CD1c-positive myeloid dendritic cell (primary cell): ENCODE measurements around the gene CKS1B.
"Not testable (repeated sequence)": the region's sequence is repeated elsewhere in the genome, so short reads cannot be mapped to it uniquely, and the experiment has no call there.

ENCODE experiments used
- DNase-seq: peaks from one replicate; pipeline ENCODE4 v3.0.0-alpha.2; 2016; ENCODE audit errors: extremely low spot score

Gene CKS1B

GRCh38 chr1:154987326-154987725 lies 12.8 kb downstream of the CKS1B start:
- no peak for DNase-seq

DNA sequence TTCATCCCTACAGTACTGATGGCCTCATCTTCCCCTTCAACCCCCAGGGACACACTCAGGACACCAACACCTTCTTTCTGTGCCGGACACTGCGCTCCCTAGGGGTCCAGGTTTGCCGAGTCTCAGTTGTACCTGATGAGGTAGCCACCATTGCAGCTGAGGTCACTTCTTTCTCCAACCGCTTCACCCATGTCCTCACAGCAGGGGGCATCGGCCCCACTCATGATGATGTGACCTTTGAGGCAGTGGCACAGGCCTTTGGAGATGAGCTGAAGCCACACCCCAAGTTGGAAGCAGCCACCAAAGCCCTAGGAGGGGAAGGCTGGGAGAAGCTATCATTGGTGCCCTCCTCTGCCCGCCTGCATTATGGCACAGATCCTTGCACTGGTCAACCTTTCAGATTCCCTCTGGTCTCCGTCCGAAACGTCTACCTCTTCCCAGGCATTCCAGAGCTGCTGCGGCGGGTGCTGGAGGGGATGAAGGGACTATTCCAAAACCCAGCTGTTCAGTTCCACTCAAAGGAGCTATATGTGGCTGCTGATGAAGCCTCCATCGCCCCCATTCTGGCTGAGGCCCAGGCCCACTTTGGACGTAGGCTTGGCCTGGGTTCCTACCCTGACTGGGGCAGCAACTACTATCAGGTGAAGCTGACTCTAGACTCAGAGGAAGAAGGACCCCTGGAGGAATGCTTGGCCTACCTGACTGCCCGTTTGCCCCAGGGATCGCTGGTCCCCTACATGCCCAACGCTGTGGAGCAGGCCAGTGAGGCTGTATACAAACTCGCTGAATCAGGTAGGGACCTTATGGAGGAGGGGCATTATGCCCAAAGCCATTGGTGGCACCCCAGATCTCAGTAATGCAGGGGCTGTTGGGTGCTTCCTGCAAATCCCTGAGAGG lies 13.8 kb downstream of the CKS1B start:
- DNase-seq: no peak

DNA sequence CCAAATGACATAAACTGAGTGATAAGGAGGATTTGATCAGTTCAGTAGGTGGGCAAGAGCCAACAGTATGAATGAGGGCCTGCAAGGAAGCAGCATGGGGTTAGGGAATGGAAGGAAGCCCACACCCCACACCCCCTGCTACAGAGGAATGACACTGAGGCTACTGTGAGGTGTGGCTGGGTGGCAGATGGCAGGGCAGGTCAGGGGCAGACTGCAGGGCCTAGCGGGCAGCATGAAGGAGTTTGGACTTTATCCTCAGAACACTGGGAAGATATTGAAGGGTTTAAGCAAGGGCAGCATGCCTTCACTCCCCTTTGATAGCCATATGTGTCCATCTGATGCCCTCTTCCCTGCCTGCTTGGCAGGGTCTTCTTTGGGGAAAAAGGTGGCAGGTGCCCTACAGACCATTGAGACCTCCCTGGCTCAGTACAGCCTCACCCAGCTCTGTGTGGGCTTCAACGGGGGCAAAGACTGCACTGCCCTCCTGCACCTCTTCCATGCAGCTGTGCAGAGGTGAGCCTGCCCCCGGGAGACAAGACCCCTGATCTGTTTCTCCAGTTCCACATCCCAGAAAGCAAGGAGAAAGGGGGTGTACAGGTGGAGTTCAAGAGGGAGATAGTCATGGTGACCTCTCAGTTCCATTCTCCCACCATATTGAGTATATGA lies 14.8 kb downstream of the CKS1B start:
- no peak for DNase-seq

- DNase-seq: no peak
Measured at GRCh38 chr1:154990276-154990675, 15.8 kb downstream of the CKS1B start.

- DNase-seq: no peak
Measured at GRCh38 chr1:154992721-154993571, 18.5 kb downstream of the CKS1B start.

DNA sequence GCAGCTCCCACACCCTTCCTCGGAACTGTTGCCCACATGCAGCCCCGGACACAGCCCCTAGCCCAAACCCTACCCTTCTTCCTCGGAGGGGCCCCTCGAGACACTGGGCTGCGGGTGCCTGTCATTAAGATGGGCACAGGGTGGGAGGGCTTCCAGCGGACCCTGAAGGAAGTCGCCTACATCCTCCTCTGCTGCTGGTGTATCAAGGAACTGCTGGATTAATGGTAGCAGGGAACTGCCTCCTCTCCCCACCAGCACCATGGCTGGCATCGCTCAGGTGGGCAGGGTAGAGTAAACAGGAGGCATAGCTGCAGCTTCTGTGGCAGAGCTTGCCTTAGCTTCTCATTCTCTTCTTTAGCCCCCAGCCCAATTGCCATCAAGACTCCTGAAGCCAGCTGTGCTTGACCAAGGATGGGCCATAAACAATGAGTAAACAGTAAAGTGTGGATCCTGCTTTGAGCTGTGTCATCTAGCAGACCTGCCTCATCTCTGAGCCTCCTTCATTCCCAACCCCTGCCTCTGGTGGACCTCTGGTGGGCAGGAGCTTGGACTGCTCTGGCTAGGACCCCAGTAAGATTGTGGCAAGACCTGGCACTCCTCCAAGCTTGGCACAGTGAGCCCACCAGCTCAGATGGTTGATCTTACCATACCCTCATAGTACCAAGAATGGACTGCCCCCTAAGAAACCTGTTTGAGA lies 19.2 kb downstream of the CKS1B start, which contains the start of gene LENEP:
LENEP (plus strand) TSS at position 15 of the 697 bp plus-strand sequence; CDS start at position 37, 22 bp downstream.
- DNase-seq: no peak

DNA sequence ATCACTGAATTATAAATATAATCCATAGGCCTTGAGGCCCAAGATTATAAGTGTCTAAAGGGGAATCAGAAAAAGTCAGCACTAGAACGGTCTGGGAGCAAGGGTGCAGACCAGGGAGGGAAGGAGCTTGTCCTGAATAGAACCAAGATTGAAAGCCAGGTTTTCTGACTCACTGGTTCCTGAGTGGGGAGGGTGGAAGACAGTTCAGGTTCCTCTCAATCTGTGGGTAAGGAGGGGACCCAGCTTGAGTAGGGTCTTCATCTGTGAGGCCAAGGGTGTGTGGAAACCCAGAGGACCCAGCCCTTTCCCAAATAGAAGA lies 19.7 kb downstream of the CKS1B start:
- DNase-seq: no peak

DNA sequence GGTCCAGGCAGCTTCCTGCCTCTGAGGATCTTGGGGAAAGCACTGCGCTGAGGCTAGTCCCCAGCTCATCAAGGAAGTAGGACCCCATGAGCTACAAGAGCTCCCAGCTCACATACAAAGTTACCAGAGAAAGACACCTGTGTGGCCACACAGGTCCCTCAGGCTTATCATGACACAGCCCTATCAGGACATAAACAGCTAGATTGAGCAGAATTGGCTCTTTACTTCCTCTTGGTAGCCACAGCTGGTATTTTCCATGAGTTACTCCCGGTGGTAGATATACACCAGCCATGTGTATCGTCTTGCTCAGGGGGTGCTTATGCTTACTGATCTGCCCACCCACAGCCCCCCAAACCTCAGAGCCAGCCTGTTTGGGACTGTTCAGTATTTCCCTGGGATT lies 20.1 kb downstream of the CKS1B start:
- DNase-seq: no peak

GRCh38 chr1:154995301-154995983 lies 21.0 kb downstream of the CKS1B start:
- not testable (repeated sequence) for DNase-seq

GRCh38 chr1:154996966-154997701 lies 22.7 kb downstream of the CKS1B start:
- peak; percentile 74 for DNase-seq

DNA sequence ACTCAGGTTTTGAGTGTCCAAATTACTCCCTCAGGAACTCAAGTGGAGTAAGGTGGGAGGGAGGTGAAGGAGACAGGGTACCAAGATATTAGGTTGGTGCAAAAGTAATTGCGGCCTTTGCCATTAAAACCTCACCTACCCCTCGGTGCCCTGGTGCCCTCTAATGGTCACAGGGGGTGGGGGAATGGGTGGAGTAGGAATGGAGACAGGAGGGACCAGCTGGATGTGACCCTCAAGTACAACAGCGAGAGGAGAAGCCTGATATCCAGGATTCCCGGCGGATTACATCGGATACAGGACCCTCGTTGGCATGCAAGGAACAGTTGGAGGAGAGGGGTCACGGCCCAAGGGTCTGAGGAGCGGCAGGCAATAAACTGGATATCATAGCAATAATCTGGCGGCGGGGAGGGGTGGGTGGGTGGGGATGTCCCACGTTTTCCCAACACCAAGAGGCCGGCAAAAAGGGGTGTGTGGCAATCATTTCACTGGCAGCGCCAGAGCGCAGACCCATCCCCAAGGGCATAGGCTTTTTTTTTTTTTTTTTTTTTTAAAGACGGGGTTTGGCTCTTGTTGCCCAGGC lies 23.8 kb downstream of the CKS1B start:
- no peak for DNase-seq

DNA sequence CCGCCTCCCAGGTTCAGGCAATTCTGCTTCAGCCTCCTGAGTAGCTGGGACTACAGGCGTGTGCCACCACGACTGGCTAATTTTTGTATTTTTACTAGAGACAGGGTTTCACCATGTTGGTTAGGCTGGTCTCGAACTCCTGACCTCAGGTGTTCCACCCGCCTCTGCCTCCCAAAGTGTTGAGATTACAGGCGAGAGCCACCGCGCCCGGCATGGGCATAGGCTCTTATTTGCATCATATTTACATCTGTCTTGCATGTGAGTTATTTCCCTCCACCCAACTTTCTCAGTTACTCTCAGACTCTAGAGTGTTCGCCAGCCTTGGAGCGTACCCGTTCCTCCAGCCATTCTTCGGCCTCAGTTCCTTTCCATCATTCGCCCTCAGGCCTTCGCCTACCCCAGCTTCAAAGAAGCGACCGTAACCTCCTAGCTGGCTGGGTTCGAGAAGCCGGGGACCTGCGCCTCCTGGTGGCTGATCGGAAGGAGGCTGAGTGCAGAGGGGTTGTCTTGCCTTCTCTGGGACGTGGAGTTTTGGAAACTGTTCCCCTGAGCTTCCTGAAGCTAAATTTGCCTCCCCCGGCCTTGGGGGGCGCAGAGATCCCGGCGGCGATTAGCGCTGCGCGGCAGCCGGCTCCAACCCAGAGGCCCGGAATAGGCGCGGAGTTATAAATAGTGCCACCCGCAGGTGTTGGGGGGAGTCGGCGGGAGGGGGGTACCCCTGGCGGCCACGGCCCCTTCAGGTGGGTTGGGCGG lies 24.5 kb downstream of the CKS1B start:
- peak; percentile 53 for DNase-seq

DNA sequence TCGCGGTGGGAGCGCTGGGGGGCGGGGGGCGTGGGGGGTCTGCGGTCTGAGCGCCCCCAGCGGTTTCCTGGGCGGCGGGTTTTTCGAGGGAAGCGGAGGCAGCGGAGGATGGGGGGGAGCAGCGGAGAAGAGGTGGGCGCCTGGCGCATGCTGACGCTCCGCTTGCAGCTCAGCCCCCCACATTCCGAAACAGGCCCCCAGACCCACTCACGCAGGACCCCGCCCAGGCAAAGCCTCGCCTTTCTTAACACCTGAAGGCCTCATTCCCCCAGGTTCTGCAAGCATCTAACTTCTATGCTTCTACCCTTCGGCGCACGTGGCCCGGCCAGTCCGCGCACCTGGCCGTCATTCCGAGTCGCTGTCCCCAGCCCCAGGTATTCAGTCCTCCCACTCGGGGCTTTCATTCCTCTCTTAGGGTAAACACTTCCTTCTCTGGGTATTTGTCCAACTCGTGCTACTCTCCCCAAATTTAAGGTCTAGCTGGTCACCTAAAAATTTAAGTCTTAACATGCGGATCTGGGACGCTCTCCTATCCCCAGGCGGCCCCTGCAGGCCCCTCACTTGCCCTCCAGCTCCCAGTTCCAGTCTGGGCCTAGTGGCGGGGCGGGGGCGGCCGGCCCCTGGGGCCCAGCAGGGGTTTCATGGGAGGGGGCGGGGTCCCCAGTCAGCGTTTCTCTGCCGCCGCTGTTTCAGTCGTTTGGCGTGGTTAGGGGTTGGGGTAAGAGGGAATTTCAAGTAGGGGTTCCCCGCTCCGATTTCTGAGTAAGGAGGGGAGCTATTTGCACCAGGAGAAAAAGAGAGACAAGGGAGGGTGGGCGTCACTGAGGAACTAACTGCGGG lies 25.3 kb downstream of the CKS1B start:
- DNase-seq: peak; percentile 38

DNA sequence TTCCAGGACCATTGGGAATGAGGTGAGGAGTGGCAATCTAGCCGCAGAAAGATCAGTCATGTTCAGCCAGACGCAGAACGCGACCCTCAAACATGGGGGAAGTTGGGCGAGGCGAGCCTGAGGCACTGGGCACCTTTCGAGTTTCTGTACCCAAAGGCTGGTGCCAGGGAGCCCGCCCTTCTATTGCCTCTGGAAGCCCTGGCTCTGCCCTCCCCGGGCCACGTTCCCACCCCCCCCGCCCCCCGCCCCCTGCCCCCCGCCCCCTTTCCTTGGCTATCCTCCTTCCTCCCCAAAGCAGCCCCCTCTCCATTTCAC lies 25.9 kb downstream of the CKS1B start:
- no peak for DNase-seq

GRCh38 chr1:155000726-155001424 lies 26.4 kb downstream of the CKS1B start:
- peak; percentile 72 for DNase-seq

- no peak for DNase-seq
Measured at GRCh38 chr1:155001425-155001674, 26.9 kb downstream of the CKS1B start.

DNA sequence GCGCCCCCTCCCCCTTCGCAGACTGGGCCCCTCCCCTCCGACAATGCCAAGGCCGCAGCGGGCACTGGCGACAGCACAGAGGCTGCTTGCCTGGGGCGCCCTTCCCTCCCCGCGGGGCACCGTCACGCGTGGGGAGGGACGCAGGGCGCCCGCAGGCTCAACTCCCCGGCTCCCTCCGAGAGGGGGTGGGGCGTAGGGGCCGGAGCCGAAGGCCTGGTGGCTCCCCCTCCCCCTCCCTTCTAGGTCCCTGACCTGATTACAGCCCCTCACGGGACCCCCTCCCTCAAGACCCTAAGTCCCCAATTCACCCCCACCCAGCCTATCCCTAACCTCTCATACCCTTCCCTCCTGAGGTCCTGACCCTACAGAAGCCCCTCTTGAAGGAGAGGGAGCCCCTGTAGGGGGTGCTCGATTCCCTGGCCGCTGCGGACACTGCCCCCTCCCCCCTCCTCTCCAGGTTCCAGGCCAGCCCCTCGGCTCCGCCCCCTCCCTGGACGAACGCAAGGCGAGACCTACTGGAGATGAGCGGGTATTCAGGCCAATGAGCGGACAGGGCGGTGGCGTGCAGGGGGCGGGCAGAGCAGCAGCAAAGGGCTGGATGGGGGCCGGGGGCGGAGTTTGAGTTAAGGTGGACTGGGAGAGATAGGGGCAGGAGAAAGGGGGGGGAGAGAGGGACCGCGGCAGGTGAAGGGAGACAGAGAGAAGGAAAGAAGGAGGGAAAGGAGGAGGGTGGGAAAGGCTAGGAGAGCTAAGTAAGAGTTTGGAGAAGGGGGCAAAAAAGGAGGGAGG lies 27.4 kb downstream of the CKS1B start:
- DNase-seq: peak; percentile 98
